GM23338 (cell line): Measurements from ENCODE around the gene ACOD1. TPM values are rescaled to one million over a fixed set of nuclear protein-coding genes. Genes with fewer than 3 reads are reported as not detected.

Source experiments
- ATAC-seq: fragments of 200-7000 bp; cut with Tn5 transposase; 3 replicates; pipeline ENCODE4 v1.9.1; 2020
- DNase-seq: peaks from one replicate; pipeline ENCODE4 v3.0.0-alpha.2; 2015; ENCODE audit warnings: low spot score
- H2AFZ ChIP-seq: fragments of 200-600 bp; sonication (generic); 2 replicates; pipeline ENCODE4 v1.8.0; 2016; ENCODE audit warnings: antibody characterized with exemption, mild to moderate bottlenecking, moderate library complexity
- H3F3A ChIP-seq: fragments of 200-600 bp; sonication (generic); replicated peaks from 2 replicates; pipeline ENCODE4 v1.8.0; 2017; ENCODE audit warnings: antibody characterized with exemption, mixed run types, low read depth
- H3K27ac ChIP-seq: fragments of 200-600 bp; sonication (generic); 2 replicates; pipeline ENCODE4 v1.6.1; 2016; ENCODE audit warnings: low read depth
- H3K27me3 ChIP-seq: fragments of 200-600 bp; sonication (generic); 2 replicates; pipeline ENCODE4 v1.8.0; 2016; ENCODE audit warnings: mild to moderate bottlenecking, mixed run types, moderate library complexity; ENCODE audit not compliant: insufficient read depth
- H3K36me3 ChIP-seq: fragments of 200-600 bp; sonication (generic); 2 replicates; pipeline ENCODE4 v1.8.0; 2016; ENCODE audit warnings: mild to moderate bottlenecking; ENCODE audit not compliant: insufficient read depth
- H3K4me1 ChIP-seq: fragments of 200-600 bp; sonication (generic); 2 replicates; pipeline ENCODE4 v1.8.0; 2016; ENCODE audit warnings: mild to moderate bottlenecking, moderate library complexity; ENCODE audit not compliant: insufficient read depth
- H3K4me2 ChIP-seq: fragments of 200-600 bp; sonication (generic); 2 replicates; pipeline ENCODE4 v1.7.1; 2017; ENCODE audit warnings: mixed run types
- H3K4me3 ChIP-seq: fragments of 200-600 bp; sonication (generic); 2 replicates; pipeline ENCODE4 v1.6.1; 2016; ENCODE audit warnings: mixed run types
- H3K79me2 ChIP-seq: fragments of 200-600 bp; sonication (generic); replicated peaks from 2 replicates; pipeline ENCODE4 v1.8.0; 2017; ENCODE audit warnings: mild to moderate bottlenecking; ENCODE audit not compliant: insufficient read depth
- H3K9me2 ChIP-seq: fragments of 200-600 bp; sonication (generic); 2 replicates; pipeline ENCODE4 v1.8.0; 2017; ENCODE audit not compliant: insufficient read depth
- H4K20me1 ChIP-seq: fragments of 200-600 bp; sonication (generic); replicated peaks from 2 replicates; pipeline ENCODE4 v1.8.0; 2017; ENCODE audit warnings: mild to moderate bottlenecking; ENCODE audit not compliant: insufficient read depth
- H3K27ac Mint-ChIP-seq: 2 replicates; pipeline ENCODE4 v1.8.0; 2020; ENCODE audit warnings: inconsistent platforms, mild to moderate bottlenecking, moderate library complexity, mixed read lengths
- H3K27me3 Mint-ChIP-seq: 3 replicates; pipeline ENCODE4 v1.8.0; 2022; ENCODE audit warnings: low read depth, mild to moderate bottlenecking, moderate library complexity, mixed read lengths, inconsistent platforms; ENCODE audit not compliant: insufficient read depth, poor library complexity
- H3K36me3 Mint-ChIP-seq: 3 replicates; pipeline ENCODE4 v1.8.0; 2021; ENCODE audit warnings: low read depth, mild to moderate bottlenecking, inconsistent platforms, moderate library complexity, mixed read lengths
- H3K4me1 Mint-ChIP-seq: 3 replicates; pipeline ENCODE4 v1.8.0; 2020; ENCODE audit warnings: mild to moderate bottlenecking, inconsistent platforms, mixed read lengths
- H3K4me3 Mint-ChIP-seq: 3 replicates; pipeline ENCODE4 v1.8.0; 2021; ENCODE audit warnings: moderate library complexity, mild to moderate bottlenecking, inconsistent platforms, mixed read lengths
- H3K9me3 Mint-ChIP-seq: 3 replicates; pipeline ENCODE4 v1.8.0; 2020; ENCODE audit warnings: moderate library complexity, mild to moderate bottlenecking, inconsistent platforms, mixed read lengths
- CREB1 ChIP-seq: fragments of 250-450 bp; sonication (Bioruptor Pico); IDR thresholded peaks from 2 replicates; pipeline ENCODE4 v1.5.0; 2020; ENCODE audit warnings: low read depth, mild to moderate bottlenecking, moderate library complexity
- CTCF ChIP-seq, 2 experiments: fragments of 200-600 bp in 1 of 2; sonication (generic) in 1 of 2; conservative IDR thresholded peaks; 2 replicates each; pipeline versions ENCODE4 v1.5.1 to v1.6.1; 2016 to 2017; ENCODE audit warnings: antibody characterized with exemption in 2 of 2, low read depth in 2 of 2, mild to moderate bottlenecking in 2 of 2, moderate library complexity in 1 of 2
- ETS1 ChIP-seq: IDR thresholded peaks from 2 replicates; pipeline ENCODE4 v1.6.1; 2016; ENCODE audit warnings: antibody characterized with exemption
- EZH2 ChIP-seq: fragments of 200-600 bp; sonication (generic); IDR thresholded peaks from one replicate; pipeline ENCODE4 v1.8.0; 2017; ENCODE audit warnings: antibody characterized with exemption, mild to moderate bottlenecking, low read depth; ENCODE audit not compliant: unreplicated experiment
- EZH2phosphoT487 ChIP-seq: fragments of 200-600 bp; sonication (generic); IDR thresholded peaks from one replicate; pipeline ENCODE4 v1.8.1; 2018; ENCODE audit warnings: antibody characterized with exemption; ENCODE audit not compliant: unreplicated experiment
- JUNB ChIP-seq: IDR thresholded peaks from one replicate; pipeline ENCODE4 v1.6.1; 2016; ENCODE audit warnings: antibody characterized with exemption; ENCODE audit not compliant: unreplicated experiment
- NANOG ChIP-seq: IDR thresholded peaks from 2 replicates; pipeline ENCODE4 v1.6.1; 2016; ENCODE audit warnings: antibody characterized with exemption, borderline replicate concordance
- POLR2AphosphoS5 ChIP-seq: IDR thresholded peaks from 2 replicates; pipeline ENCODE4 v1.6.1; 2016; ENCODE audit warnings: antibody characterized with exemption, low read depth
- REST ChIP-seq: IDR thresholded peaks from one replicate; pipeline ENCODE4 v1.6.1; 2018; ENCODE audit warnings: antibody characterized with exemption; ENCODE audit not compliant: unreplicated experiment
- STAT1 ChIP-seq: IDR thresholded peaks from one replicate; pipeline ENCODE4 v1.6.1; 2016; ENCODE audit warnings: antibody characterized with exemption; ENCODE audit not compliant: unreplicated experiment
- ZNF114 ChIP-seq: fragments of 250-450 bp; sonication (Bioruptor Pico); IDR thresholded peaks from 2 replicates; pipeline ENCODE4 v1.5.0; 2020; ENCODE audit warnings: mild to moderate bottlenecking, moderate library complexity
- ZNF331 ChIP-seq: fragments of 250-450 bp; sonication (Bioruptor Pico); IDR thresholded peaks from 2 replicates; pipeline ENCODE4 v1.5.0; 2020; ENCODE audit warnings: low read depth, mild to moderate bottlenecking, moderate library complexity
- ZNF462 ChIP-seq: fragments of 250-450 bp; sonication (Bioruptor Pico); IDR thresholded peaks from 2 replicates; pipeline ENCODE4 v1.5.0; 2020; ENCODE audit warnings: mild to moderate bottlenecking, moderate library complexity
- polyA plus RNA-seq: library from polyadenylated mRNA; unstranded; fragments of >200 nt; fragmentation: Nextera tagmentation; extraction: Ambion mirVana; gene quantifications from 2 replicates; pipeline ENCODE4 v1.2.1, GENCODE V29; 2016
- total RNA-seq: library from RNA; depleted of rRNA; stranded (reverse); fragments of >200 nt; shearing (Covaris generic); gene quantifications from 2 replicates; pipeline ENCODE4 v1.2.3, GENCODE V29; 2014

Gene ACOD1
- total and polyA plus RNA-seq, 2 experiments from 2014 or later: not detected

- DNase-seq (no peak), ATAC-seq (no peak)
- H3K4me2 ChIP-seq: no peak overlapping the region
- peaks cover 5% of the 10 kb centered on the region; the same call in 1 of the 3 replicates for H3K9me3 Mint-ChIP-seq
- H3K27me3 ChIP-seq: no peaks in the 10 kb centered on the region
- no peak overlapping the region for H2AFZ ChIP-seq
- no peak overlapping the region for H3K4me3 Mint-ChIP-seq
- no peak overlapping the region for H3K27ac ChIP-seq
- no peak overlapping the region for H3K27ac Mint-ChIP-seq
- no peak overlapping the region for H3K4me3 ChIP-seq
- H3K36me3 ChIP-seq: no peaks in the 10 kb centered on the region
- H4K20me1 ChIP-seq: no peaks in the 10 kb centered on the region
- H3K9me2 ChIP-seq: peaks cover 7% of the 10 kb centered on the region; the same call in 1 of the 2 replicates
- TF ChIP-seq EZH2phosphoT487 (no peak), POLR2AphosphoS5 (no peak), NANOG (no peak), STAT1 (no peak), ZNF462 (CRISPR knock-in tag) (no peak), CREB1 (CRISPR knock-in tag) (no peak), ZNF114 (CRISPR knock-in tag) (no peak), EZH2 (no peak), REST (no peak), CTCF (conservative IDR thresholded peaks at IDR 0.05; ENCODE audit: low read depth in 2 of 2) (no peak), JUNB (no peak), ZNF331 (CRISPR knock-in tag) (no peak), ETS1 (no peak)
- peaks cover 4% of the 10 kb centered on the region for H3K27me3 Mint-ChIP-seq
- H3K4me1 Mint-ChIP-seq: no peaks in the 10 kb centered on the region
- no peaks in the 10 kb centered on the region for H3F3A ChIP-seq
- no peaks in the 10 kb centered on the region for H3K79me2 ChIP-seq
- no peaks in the 10 kb centered on the region for H3K4me1 ChIP-seq
- no peaks in the 10 kb centered on the region for H3K36me3 Mint-ChIP-seq
These were observed 34.4 kb upstream of the ACOD1 start for GRCh38 chr13:76913898-76914297.
